Fibroblast of skin of left biceps (primary cell): ENCODE measurements around the gene EFNA5.

Source experiments
- DNase-seq, 2 experiments: peaks; one replicate each; pipeline ENCODE4 v3.0.0-alpha.2; 2013; ENCODE audit warnings: low read depth in 2 of 2

Gene EFNA5

DNA sequence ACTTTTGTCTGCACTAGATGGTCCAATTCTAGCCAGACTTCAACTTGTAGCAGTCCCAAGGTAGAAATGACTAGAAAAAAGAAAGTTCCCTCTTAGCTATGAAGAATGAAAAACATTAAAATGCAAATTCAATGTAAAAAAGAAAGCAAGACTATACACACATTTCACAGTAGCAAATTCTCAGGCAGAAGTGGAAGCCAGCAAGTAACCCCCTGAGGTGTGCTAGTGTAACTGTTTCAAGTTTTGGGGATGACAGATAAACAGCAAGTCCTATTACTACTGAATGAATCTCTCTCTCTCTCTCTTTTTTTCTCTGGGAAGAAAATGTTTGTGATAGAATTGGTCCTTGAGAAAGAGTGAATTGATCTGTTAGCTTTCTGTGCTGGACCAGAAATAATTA lies 185.6 kb downstream of the EFNA5 start:
- DNase-seq, result no peak

- no peak for DNase-seq
These were observed 186.5 kb downstream of the EFNA5 start for GRCh38 chr5:107484281-107484680.

DNA sequence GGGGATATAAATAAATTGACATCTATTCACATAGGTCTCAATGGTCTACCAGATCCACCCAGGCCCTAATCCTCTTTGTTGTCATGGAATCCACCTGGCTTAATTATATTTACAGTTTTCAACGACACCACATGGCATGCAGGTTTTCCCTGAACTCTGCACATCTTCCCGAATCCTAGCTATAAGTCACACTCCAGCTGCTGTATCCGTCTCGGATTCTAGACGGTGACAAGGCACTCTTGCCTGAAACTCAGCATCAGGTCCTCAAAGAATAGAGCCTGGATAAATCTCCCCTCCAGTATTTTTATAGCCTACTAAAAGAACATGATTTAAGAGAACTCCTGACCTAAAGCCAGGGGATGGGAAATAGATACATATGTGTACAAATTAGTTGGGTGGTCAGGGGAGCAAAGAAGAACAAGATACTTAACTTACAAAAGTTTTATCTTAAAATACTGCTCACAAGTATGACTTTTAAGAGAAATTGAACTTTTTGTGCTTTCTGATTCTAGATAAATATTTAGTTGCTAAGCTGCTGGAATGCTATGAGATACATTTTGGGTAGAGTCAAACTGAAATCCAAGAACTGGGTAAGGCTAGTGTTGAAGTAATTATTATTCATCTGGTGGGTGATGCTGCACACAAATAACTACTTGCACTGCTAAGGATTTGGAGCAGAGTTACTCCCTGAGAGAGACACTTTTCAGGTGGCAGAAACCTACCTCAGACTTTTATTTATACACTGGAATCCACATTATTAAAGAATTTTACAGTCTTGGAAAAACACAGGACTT lies 187.3 kb downstream of the EFNA5 start:
- DNase-seq, result no peak

DNA sequence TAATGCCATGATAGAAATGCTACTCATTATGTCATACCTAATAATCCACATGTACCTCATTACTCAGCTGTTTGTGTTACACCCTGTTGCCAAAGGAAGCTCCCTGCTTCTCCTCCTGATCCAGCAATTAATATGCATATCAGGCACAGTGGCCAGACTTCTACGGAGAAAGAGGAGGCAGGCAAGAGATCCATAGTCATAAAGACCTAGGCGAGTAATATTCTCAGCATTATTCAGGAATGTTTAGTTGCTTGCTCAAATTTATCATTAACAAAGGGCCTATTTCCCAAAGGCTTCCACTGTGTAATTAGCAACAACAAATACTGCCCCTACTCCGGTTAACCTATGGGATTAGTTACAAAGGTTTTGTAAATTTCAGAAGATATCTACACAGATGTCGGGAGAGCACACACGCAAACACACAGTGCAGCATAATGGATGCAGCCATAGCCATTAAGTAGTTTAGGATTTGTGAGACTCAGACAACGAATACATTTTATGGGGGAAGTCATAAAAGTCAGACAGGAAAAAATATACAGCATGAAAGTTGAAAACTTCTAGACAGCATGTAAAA lies 192.6 kb downstream of the EFNA5 start:
- DNase-seq, result no peak

DNA sequence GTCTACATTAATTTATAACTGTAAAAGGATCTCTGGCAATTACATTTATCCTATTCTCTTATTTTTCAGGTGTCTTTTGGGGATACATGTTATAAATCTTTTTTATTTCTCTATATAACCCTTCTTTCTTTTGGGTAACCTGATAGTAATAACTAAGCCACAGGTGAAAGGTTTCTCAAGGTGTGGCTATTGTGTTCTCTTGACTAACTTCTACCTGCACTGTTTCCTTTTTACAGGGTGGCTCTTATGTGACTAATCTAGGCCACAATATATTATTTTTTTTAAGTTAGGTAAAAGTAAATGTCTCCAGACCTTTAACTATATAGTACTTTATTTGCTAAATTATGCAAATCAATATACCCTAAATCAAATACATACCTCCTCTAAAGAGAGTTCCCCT lies 193.2 kb downstream of the EFNA5 start:
- no peak for DNase-seq

- no peak for DNase-seq
These were observed 194.0 kb downstream of the EFNA5 start for GRCh38 chr5:107476783-107477182.

DNA sequence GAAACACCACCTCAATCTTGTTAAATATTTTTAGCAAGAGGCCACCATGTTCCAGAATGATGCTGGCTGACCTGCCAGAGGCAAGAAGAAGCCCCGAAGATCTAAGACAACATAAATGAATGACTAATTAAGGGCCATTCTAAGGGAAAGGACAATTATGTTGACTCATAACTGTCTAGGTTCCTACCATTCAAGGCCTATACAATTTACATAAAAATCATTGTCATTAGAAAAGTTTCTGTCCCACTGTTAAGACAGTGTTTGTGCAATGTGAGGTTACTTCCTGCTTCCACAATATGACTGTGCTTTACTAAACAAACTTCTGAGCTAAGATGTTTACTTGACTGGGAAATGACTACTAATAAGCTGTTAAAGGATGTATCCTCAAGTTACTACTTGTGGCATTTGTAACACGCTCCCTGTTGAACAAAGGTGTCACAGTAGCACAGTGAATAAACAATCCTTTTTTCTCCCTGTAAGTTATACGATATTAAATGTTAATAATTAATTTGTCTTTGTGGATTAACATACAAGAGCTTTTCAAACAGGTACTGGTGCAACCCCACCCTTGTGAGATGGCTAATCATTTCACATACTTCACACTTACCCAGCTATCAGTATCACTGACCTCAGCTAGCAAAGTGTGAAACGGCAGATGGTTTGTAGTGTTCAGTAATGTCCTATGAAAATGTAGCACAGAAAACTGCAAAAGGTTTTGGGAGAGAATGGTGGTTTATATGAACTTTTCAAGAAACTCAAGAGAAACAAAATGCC lies 195.8 kb downstream of the EFNA5 start:
- no peak for DNase-seq

GRCh38 chr5:107474361-107474715 lies 196.4 kb downstream of the EFNA5 start:
- no peak for DNase-seq

- DNase-seq, result no peak
These were observed 198.1 kb downstream of the EFNA5 start for GRCh38 chr5:107472620-107473064.

GRCh38 chr5:107470295-107470582 lies 200.5 kb downstream of the EFNA5 start:
- DNase-seq, result no peak

DNA sequence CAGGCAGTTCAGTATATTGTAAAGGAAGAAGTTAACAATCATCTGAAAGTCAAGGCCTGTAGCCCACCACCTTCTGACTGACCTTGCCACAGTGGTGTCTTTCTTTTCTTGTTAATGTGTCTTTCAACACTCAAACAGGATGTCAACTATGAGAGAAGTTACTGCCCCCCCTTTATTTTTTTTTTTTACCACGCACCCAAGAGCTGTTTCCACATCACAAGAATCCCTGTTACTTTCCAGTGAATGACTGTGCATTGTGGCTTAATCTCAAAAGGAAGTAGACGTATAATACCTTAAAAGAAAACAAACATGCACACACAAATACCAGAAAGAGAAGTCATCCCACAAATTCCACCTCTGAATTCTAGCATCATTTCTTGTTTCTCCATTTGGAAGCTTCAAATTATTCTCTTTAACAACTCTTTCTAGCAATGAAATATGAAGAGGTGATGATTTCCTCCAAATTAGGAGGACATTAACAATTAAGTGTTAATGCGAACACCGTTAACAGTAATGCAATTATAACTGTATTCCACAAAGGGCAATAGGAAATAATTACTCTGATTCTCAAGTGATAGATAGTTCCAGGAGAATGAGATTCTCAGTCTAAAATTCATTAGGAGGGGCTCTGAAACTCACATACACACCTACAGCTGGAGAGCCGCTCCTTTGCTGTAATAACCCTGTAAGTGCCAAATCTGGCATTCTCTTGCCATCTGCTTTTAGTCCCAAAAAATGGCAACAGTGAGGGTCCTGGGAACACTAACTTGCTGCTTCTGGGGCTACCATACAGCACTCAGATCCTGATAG lies 201.0 kb downstream of the EFNA5 start:
- DNase-seq, result peak; percentile 49 to 52

- no peak for DNase-seq
These were observed 201.7 kb downstream of the EFNA5 start for GRCh38 chr5:107469064-107469463.

DNA sequence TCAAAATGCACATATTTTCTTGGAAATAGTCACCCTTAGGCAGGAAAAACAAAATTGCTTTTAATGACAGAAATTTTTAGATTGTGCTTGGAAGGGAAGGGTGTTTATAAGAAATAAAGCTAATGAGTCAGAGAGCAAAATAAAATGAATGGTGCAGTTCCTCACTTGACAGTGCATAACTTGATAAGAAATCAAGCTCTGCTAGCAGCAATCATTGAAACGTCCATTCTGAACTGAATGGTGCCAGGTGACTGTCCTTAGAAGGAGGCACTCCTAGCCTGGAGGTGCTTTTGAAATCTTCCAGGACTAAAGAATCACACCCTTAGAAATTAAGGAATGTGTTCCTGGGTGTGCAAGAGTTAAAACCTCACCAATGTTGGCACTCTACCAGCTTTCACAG lies 202.5 kb downstream of the EFNA5 start:
- no peak for DNase-seq

- no peak for DNase-seq
These were observed 203.4 kb downstream of the EFNA5 start for GRCh38 chr5:107467137-107467932.

DNA sequence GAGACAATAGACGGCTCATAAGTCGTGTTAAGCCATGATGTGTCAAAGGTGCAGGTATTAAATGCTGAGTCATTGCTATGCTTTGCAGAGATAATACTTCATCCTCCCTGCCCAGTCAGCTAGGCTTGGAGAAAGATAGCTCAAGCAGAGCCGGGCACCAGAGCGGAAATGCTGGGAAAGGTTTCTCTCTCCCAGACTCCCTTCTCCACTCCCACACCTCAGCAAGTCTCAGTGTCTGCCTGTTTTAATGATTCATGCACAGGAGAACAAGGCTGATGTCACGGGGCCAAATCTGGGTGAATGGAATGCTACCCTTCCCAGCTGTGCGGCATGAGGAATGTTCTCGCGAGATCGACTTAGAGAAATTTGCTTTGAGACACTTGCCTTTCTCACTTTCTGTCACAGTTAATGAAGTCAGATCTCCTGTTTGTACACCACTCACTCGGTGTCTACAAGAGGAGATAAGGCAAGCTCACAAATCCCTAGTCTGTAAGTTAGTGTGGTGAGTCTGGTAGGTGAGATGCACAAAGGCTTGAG lies 204.4 kb downstream of the EFNA5 start:
- peak; percentile 30 to 31 for DNase-seq

GRCh38 chr5:107464876-107465275 lies 205.9 kb downstream of the EFNA5 start:
- DNase-seq, result no peak

- no peak for DNase-seq
These were observed 206.3 kb downstream of the EFNA5 start for GRCh38 chr5:107464416-107464815.

DNA sequence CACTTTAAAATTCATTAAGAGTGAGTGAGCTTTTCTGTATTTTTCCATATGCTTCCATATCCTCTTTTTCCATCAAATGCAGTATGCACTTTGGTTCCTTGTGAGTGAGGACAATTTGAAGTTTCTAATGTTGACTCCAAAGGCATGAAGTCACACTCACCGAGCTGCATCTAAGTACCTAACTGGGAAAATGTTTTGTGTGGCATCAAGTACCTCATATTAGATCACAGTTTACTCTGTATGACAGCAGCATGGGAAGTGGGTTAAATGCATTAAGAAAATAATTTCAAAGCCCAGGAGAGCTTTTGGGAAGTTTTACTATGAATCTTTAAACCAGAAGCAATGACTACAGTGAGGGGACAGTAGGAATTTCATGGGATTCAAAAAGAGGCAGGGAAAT lies 207.0 kb downstream of the EFNA5 start:
- DNase-seq, result no peak

DNA sequence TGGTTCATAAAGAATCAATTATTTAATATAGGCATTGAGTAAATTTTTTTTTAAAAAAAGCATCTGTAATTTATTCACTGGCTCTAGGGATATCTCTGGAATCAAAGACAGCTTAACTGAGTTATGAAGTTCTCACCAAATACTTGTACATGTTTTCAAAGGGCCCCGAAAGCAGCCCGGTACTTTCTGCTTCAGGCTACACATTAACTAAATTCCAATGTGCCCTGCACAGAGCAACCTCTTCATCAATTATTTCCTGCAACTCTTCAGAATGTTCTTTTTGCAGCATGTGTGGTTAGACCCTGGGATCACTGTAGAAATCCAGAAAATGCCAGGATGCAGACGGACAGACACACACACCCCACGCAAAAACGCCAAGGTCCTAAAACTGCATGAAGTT lies 209.0 kb downstream of the EFNA5 start:
- no peak for DNase-seq

DNA sequence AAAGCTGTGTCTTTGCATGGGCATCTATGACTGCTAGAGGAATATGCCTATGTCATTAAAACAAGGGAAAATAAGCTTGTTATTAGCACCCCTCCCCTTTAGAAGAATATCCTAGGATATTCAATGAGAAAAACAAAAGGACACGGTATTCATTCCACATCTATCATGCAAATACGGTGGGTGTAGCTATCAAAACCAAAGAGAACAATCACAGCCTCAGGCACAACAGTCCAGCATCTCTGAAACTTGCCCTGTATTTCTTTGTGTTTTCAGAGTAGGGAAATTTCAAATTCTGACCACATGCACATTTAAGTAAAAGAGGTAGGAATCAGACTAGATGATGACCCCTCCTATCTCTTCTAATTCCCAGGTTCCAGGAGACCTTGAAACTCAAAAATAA lies 209.9 kb downstream of the EFNA5 start:
- DNase-seq, result no peak

GRCh38 chr5:107459605-107460004 lies 211.1 kb downstream of the EFNA5 start:
- no peak for DNase-seq
